ENCODE data around the gene MTERF2.

Gene MTERF2

GRCh38 chr12:106950591-106950990 lies 36.4 kb downstream of the MTERF2 start:
- Histone ChIP-seq H2AFZ (ENCODE audit: low read depth) (no peak overlapping the region), H3K4me1 (ENCODE audit: low read depth, poor library complexity, severe bottlenecking) (no peaks in the 10 kb centered on the region), H4K20me1 (ENCODE audit: insufficient read depth) (no peaks in the 10 kb centered on the region), H3K9ac (no peak overlapping the region), H3K36me3 (ENCODE audit: insufficient read depth) (no peaks in the 10 kb centered on the region), H3K27me3 (ENCODE audit: insufficient read depth, low read depth) (no peaks in the 10 kb centered on the region), H3K4me2 (no peak overlapping the region), H3K27ac (no peak overlapping the region), H3K79me2 (ENCODE audit: insufficient read depth, low read depth) (no peaks in the 10 kb centered on the region), H3K4me3 (IDR thresholded peaks at IDR 0.05; ENCODE audit: insufficient read depth, low read depth, low read length) (no peak overlapping the region)
- TF ChIP-seq CTCF (conservative IDR thresholded peaks at IDR 0.05; ENCODE audit: low read depth, low read length), result no peak

- Histone ChIP-seq H2AFZ (ENCODE audit: low read depth) (no peak overlapping the region), H3K4me2 (no peak overlapping the region), H4K20me1 (ENCODE audit: insufficient read depth) (no peaks in the 10 kb centered on the region), H3K4me3 (IDR thresholded peaks at IDR 0.05; ENCODE audit: insufficient read depth, low read depth, low read length) (no peak overlapping the region), H3K9ac (no peak overlapping the region), H3K27me3 (ENCODE audit: insufficient read depth, low read depth) (no peaks in the 10 kb centered on the region), H3K27ac (no peak overlapping the region), H3K79me2 (ENCODE audit: insufficient read depth, low read depth) (no peaks in the 10 kb centered on the region), H3K4me1 (ENCODE audit: low read depth, poor library complexity, severe bottlenecking) (no peaks in the 10 kb centered on the region), H3K36me3 (ENCODE audit: insufficient read depth) (no peaks in the 10 kb centered on the region)
- TF ChIP-seq CTCF (conservative IDR thresholded peaks at IDR 0.05; ENCODE audit: low read depth, low read length), result no peak
Observed at GRCh38 chr12:106947461-106947860, 39.5 kb downstream of the MTERF2 start.

GRCh38 chr12:106945261-106945851 lies 41.6 kb downstream of the MTERF2 start:
- Histone ChIP-seq H3K4me2 (no peak overlapping the region), H3K4me3 (IDR thresholded peaks at IDR 0.05; ENCODE audit: insufficient read depth, low read depth, low read length) (no peak overlapping the region), H3K4me1 (ENCODE audit: low read depth, poor library complexity, severe bottlenecking) (no peaks in the 10 kb centered on the region), H3K9ac (no peak overlapping the region), H2AFZ (ENCODE audit: low read depth) (no peak overlapping the region), H3K79me2 (ENCODE audit: insufficient read depth, low read depth) (no peaks in the 10 kb centered on the region), H3K27me3 (ENCODE audit: insufficient read depth, low read depth) (no peaks in the 10 kb centered on the region), H3K36me3 (ENCODE audit: insufficient read depth) (no peaks in the 10 kb centered on the region), H4K20me1 (ENCODE audit: insufficient read depth) (no peaks in the 10 kb centered on the region), H3K27ac (no peak overlapping the region)
- no peak for TF ChIP-seq CTCF (conservative IDR thresholded peaks at IDR 0.05; ENCODE audit: low read depth, low read length)

GRCh38 chr12:106942775-106943174 lies 44.2 kb downstream of the MTERF2 start:
- no peak overlapping the region for H3K4me3 ChIP-seq (IDR thresholded peaks at IDR 0.05; ENCODE audit: insufficient read depth, low read depth, low read length)
- no peaks in the 10 kb centered on the region for H4K20me1 ChIP-seq (ENCODE audit: insufficient read depth)
- TF ChIP-seq CTCF (conservative IDR thresholded peaks at IDR 0.05; ENCODE audit: low read depth, low read length), result no peak
- no peak overlapping the region for H3K4me2 ChIP-seq
- H3K79me2 ChIP-seq (ENCODE audit: insufficient read depth, low read depth), result no peaks in the 10 kb centered on the region
- H3K4me1 ChIP-seq (ENCODE audit: low read depth, poor library complexity, severe bottlenecking), result no peaks in the 10 kb centered on the region
- no peaks in the 10 kb centered on the region for H3K27me3 ChIP-seq (ENCODE audit: insufficient read depth, low read depth)
- H3K36me3 ChIP-seq (ENCODE audit: insufficient read depth), result no peaks in the 10 kb centered on the region
- H3K9ac ChIP-seq, result no peak overlapping the region
- no peak overlapping the region for H2AFZ ChIP-seq (ENCODE audit: low read depth)
- H3K27ac ChIP-seq, result no peak overlapping the region

Data from KMS-11 (cell line).